OCI-LY7 (cell line): ENCODE data around the gene KLHL25. TPM values are rescaled to one million over a fixed set of nuclear protein-coding genes. Genes with fewer than 3 reads are reported as not detected.
A peak's percentile ranks its signal among the peaks of the same experiment; 100 is the strongest.

Experiments
- BruUV-seq: library from RNA; stranded (reverse); fragments of 400-500 nt; replicated peaks from 2 replicates; lab custom pipeline; 2021; lab: Mats Ljungman, UMichigan
- CTCF ChIA-PET: fragments of 300-600 bp; sonication (Branson Sonifier 250); formaldehyde crosslinking; loops from one replicate; lab custom pipeline; 2022; ENCODE audit warnings: antibody characterized with exemption; ENCODE audit not compliant: unreplicated experiment; lab: Charles Lee
- POLR2A ChIA-PET: fragments of 300-600 bp; sonication (Branson Sonifier 250); formaldehyde crosslinking; loops from one replicate; lab custom pipeline; 2022; ENCODE audit warnings: antibody characterized with exemption; lab: Charles Lee
- DNase-seq: peaks from one replicate; pipeline ENCODE4 v3.0.0-alpha.2; 2015; ENCODE audit warnings: low spot score
- H2AFZ ChIP-seq: fragments of 200-600 bp; sonication (generic), shearing (Covaris generic); 2 replicates; pipeline ENCODE4 v1.6.1; 2014; ENCODE audit warnings: mild to moderate bottlenecking, antibody characterized with exemption, low read length, moderate library complexity
- H3K27ac ChIP-seq: fragments of 200-600 bp; sonication (generic); 2 replicates; pipeline ENCODE4 v1.5.1; 2014; ENCODE audit warnings: mixed run types, low read depth, mild to moderate bottlenecking, moderate library complexity, low read length, inconsistent platforms; ENCODE audit not compliant: poor library complexity, severe bottlenecking
- H3K36me3 ChIP-seq: fragments of 200-600 bp; sonication (generic); 2 replicates; pipeline ENCODE4 v1.6.1; 2014; ENCODE audit warnings: mild to moderate bottlenecking, antibody characterized with exemption, low read length, moderate library complexity, mixed read lengths; ENCODE audit not compliant: insufficient read depth
- H3K4me1 ChIP-seq: fragments of 200-600 bp; sonication (generic); 2 replicates; pipeline ENCODE4 v1.5.1; 2014; ENCODE audit warnings: mild to moderate bottlenecking, low read length; ENCODE audit not compliant: insufficient read depth, poor library complexity, severe bottlenecking
- H3K4me2 ChIP-seq: fragments of 200-600 bp; sonication (generic); 2 replicates; pipeline ENCODE4 v1.6.1; 2014; ENCODE audit warnings: mild to moderate bottlenecking, low read length
- H3K4me3 ChIP-seq: fragments of 200-600 bp; sonication (generic); 2 replicates; pipeline ENCODE4 v1.5.1; 2014; ENCODE audit warnings: mild to moderate bottlenecking, low read depth, low read length; ENCODE audit not compliant: poor library complexity, severe bottlenecking
- H3K79me2 ChIP-seq: fragments of 200-600 bp; sonication (generic); 2 replicates; pipeline ENCODE4 v1.6.1; 2016; ENCODE audit warnings: low read depth, mild to moderate bottlenecking, low read length, moderate library complexity, mixed read lengths; ENCODE audit not compliant: insufficient read depth
- H3K9me2 ChIP-seq: fragments of 200-600 bp; sonication (generic); 2 replicates; pipeline ENCODE4 v1.6.1; 2016; ENCODE audit warnings: mild to moderate bottlenecking, low read length, mixed read lengths; ENCODE audit not compliant: insufficient read depth
- H3K9me3 ChIP-seq: fragments of 200-600 bp; sonication (generic); 2 replicates; pipeline ENCODE4 v1.6.1; 2014; ENCODE audit warnings: mild to moderate bottlenecking, mixed run types, low read length, mixed read lengths
- H4K20me1 ChIP-seq: fragments of 200-600 bp; sonication (generic); 2 replicates; pipeline ENCODE4 v1.6.1; 2014; ENCODE audit warnings: mild to moderate bottlenecking, antibody characterized with exemption, low read length, moderate library complexity, mixed read lengths; ENCODE audit not compliant: insufficient read depth
- EZH2phosphoT487 ChIP-seq: fragments of 200-600 bp; sonication (generic); IDR thresholded peaks from 2 replicates; pipeline ENCODE4 v1.6.1; 2018; ENCODE audit warnings: low read depth, borderline replicate concordance, mild to moderate bottlenecking, mixed run types, antibody characterized with exemption, low read length, moderate library complexity, mixed read lengths
- intact Hi-C: fragments of 100-400 bp; cut with micrococcal nuclease; formaldehyde crosslinking; loops from one replicate; pipeline ENCODE4 v1.10.0; 2022; ENCODE audit not compliant: unreplicated experiment
- total RNA-seq, 2 experiments: library from RNA; depleted of rRNA in 1 of 2; stranded (reverse); fragments of >200 nt in 1 of 2; shearing (Covaris generic) in 1 of 2; gene quantifications; 2 replicates each; pipeline ENCODE4 v1.2.3, GENCODE V29; 2014 to 2022
- TF ChIP-seq, protein P1 (sequence below): fragments of 200-600 bp; sonication (generic); conservative IDR thresholded peaks from 2 replicates; pipeline ENCODE4 v1.5.1; 2014; ENCODE audit warnings: mild to moderate bottlenecking, antibody characterized with exemption, low read length, moderate library complexity, mixed read lengths

The KLHL25 gene
- total RNA-seq, 2 experiments from 2014 or later = 5.1 to 7.7 TPM

DNA sequence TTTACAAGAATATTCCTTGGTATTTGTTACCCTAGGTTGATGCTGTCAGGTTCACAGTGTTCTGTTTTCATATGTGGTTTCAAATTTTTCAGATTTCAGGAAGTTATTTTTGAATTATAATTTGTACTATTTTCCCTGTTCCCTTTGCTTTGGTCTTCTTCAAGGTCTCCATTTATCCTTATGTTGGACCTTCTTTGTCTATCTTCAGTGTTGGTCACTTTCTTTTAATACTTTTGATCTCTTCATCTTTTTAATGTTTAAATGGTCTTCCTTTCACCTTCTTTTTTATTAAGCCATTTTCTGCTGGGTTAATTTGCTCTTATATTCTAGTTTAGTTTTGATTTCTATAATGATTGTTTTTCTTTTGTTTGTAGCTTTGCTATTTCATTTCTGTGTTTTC, 61.3 kb downstream of the KLHL25 start:
- Histone ChIP-seq H3K36me3 (peaks cover 97% of the 10 kb centered on the region), H4K20me1 (no peaks in the 10 kb centered on the region), H3K9me3 (peaks cover 8% of the 10 kb centered on the region; the same call in 1 of the 2 replicates), H2AFZ (no peak overlapping the region), H3K27ac (no peak overlapping the region), H3K9me2 (no peaks in the 10 kb centered on the region), H3K4me1 (no peaks in the 10 kb centered on the region), H3K79me2 (no peaks in the 10 kb centered on the region), H3K4me3 (no peak overlapping the region), H3K4me2 (no peak overlapping the region)
- POLR2A ChIA-PET = no interaction called here
- TF ChIP-seq EZH2phosphoT487 = no peak
- TF ChIP-seq, protein P1, sequence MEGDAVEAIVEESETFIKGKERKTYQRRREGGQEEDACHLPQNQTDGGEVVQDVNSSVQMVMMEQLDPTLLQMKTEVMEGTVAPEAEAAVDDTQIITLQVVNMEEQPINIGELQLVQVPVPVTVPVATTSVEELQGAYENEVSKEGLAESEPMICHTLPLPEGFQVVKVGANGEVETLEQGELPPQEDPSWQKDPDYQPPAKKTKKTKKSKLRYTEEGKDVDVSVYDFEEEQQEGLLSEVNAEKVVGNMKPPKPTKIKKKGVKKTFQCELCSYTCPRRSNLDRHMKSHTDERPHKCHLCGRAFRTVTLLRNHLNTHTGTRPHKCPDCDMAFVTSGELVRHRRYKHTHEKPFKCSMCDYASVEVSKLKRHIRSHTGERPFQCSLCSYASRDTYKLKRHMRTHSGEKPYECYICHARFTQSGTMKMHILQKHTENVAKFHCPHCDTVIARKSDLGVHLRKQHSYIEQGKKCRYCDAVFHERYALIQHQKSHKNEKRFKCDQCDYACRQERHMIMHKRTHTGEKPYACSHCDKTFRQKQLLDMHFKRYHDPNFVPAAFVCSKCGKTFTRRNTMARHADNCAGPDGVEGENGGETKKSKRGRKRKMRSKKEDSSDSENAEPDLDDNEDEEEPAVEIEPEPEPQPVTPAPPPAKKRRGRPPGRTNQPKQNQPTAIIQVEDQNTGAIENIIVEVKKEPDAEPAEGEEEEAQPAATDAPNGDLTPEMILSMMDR = no peak
- CTCF ChIA-PET = no interaction called here
- DNase-seq = no peak
- no TSS peak for BruUV-seq
- intact Hi-C loops = no loop called here

DNA sequence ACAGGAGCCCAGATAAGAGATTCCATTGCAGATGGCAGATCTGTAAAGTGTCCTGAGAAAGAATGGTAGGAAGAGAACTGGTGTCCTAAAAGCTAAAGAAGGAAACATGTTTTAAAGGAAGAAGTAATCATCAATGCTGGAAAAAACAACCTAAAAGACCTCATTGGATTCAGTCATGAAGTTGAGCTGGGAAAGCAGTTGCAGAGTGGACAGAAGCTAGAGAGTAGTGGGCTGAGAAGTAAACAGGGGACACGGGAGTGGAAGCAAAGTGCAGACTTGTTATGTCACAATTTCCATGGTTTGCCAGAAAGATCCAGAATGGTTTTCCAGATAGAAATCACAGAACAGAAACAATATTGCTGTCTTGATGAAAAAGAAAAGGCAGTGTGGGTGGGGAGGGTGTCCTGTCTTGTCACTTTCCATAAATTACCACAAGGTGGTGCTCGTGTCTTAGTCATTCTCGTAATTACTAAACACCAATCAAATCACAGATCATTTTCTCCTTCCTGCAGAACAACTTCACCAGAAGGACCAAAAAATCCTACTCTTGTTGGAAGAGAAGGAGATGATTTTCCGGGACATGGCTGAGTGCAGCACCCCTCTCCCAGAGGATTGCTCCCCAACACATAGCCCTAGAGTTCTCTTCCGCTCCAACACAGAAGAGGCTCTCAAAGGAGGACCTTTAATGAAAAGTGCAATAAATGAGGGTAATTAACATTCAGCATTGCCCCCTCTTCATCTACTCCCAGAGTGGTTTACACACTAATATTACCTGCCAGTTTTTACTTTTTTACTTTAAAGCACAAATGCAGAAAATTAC, 64.5 kb downstream of the KLHL25 start:
- ChIA-PET POLR2A (no interaction called here), CTCF (no interaction called here)
- H3K36me3 ChIP-seq = peaks cover 98% of the 10 kb centered on the region
- peaks cover 8% of the 10 kb centered on the region; the same call in 1 of the 2 replicates for H3K9me3 ChIP-seq
- no peaks in the 10 kb centered on the region for H4K20me1 ChIP-seq
- BruUV-seq = no TSS peak
- no peaks in the 10 kb centered on the region for H3K9me2 ChIP-seq
- H2AFZ ChIP-seq = no peak overlapping the region
- no peaks in the 10 kb centered on the region for H3K4me1 ChIP-seq
- TF ChIP-seq, protein P1 = peak; percentile 85
- TF ChIP-seq EZH2phosphoT487 = no peak
- H3K27ac ChIP-seq = peak overlapping the region; percentile 16
- no peak overlapping the region for H3K4me3 ChIP-seq
- H3K4me2 ChIP-seq = no peak overlapping the region
- no peaks in the 10 kb centered on the region for H3K79me2 ChIP-seq
- intact Hi-C loops = loop anchor here (1.0 kb wide), 1 partner anchor 110 kb away; no protein-coding TSS in a partner anchor
- DNase-seq = peak; percentile 74

DNA sequence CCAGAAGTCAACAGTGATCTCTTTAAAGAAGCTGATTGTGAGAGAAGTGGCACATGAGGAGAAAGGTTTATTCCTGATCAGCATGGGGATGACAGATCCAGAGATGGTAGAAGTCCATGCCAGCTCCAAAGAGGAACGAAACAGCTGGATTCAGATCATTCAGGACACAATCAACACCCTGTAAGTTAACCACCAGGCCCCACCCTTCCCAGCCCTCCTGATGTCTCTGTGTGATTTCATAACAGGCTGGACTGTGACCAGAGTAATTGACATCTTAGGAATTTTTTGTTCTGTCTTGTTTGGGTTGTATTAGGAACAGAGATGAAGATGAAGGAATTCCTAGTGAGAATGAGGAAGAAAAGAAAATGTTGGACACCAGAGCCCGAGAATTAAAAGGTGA, 67.7 kb downstream of the KLHL25 start:
- BruUV-seq = no TSS peak
- Histone ChIP-seq H3K4me1 (no peaks in the 10 kb centered on the region), H3K9me2 (no peaks in the 10 kb centered on the region), H3K4me2 (no peak overlapping the region), H4K20me1 (no peaks in the 10 kb centered on the region), H2AFZ (no peak overlapping the region), H3K4me3 (no peak overlapping the region), H3K27ac (no peak overlapping the region), H3K9me3 (no peaks in the 10 kb centered on the region), H3K79me2 (no peaks in the 10 kb centered on the region), H3K36me3 (peaks cover 99% of the 10 kb centered on the region)
- TF ChIP-seq, protein P1 = no peak
- no peak for TF ChIP-seq EZH2phosphoT487
- intact Hi-C loops = loop anchor here (10.0 kb wide), 1 partner anchor 432 kb away; no protein-coding TSS in a partner anchor
- DNase-seq = no peak
- ChIA-PET POLR2A (no interaction called here), CTCF (no interaction called here)
